CD4-positive, alpha-beta T cell treated with Interleukin-4 for 4 hours (primary cell): ENCODE measurements around the gene CRACR2A.

Experiments
- DNase-seq: peaks from one replicate; pipeline ENCODE4 v3.0.0-alpha.2; 2020

Gene CRACR2A

DNA sequence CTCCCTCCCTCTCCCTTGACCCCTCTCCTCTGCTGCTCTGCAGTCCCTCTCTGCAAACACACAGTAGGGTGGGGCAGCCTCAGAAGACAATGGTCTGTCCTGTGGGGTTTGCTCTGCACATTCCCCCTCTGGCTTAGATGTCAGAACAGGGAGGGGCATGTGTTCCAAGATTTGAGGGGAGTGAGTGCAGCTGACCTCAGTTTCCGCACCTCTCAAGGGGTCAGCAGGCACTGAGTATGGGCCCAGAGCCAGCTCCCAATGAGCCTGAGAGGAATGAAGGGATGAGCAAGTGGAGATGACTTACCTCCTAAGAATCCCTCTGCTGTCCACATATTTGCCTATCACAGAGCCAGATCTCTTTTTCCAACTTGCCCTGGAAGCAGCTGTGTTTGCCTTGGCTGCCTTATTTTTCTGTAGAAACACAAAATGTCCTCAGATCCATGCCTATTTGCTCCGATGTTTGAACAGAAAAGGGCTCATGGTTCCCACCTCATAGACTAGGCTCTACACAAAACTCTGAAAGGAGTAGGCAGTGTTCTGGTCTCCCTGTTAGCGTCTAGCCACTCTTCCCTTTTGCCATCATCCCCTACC, 111.4 kb downstream of the CRACR2A start:
- no peak for DNase-seq

DNA sequence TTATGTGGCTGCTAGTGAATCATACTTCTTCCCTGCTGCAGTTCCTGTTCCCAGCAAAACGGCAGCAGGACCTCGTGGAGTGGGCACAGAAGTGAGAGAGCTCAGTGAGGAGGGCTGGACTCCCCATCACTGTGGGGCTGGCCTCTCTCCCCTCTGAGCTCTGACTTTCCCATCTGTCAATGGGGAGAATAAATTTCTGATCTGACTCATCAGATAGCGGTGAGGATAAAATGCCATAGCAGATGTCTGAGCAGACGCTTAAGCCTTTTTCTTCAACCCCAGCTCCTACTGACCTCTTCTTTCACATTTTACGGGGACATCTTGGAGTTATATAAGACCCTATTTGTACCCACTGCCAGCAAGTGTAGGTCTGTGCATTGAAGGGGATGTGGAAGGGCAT, 116.6 kb downstream of the CRACR2A start:
- no peak for DNase-seq

- DNase-seq: no peak
These were observed 118.6 kb downstream of the CRACR2A start for GRCh38 chr12:3634348-3634747.

- no peak for DNase-seq
These were observed 119.5 kb downstream of the CRACR2A start for GRCh38 chr12:3633396-3633795.

DNA sequence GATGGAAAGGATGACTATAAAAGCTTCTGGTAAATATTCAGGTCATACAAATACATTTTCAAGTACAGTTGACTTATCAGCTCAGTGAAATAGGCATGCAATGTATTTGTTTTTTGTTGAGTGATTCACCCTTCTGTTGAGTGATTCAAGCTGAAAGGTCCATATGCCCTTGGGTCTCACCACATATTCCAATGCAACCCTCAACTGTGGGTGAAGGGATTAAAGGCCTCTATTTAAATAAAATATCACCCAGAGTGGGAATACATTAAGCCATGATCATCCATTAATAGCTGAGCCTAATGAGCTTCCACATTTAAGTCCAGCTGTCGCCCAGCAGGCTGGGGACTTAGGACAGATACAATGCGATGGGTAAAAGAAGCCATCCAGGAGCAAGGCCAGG, 120.2 kb downstream of the CRACR2A start:
- DNase-seq: no peak

- DNase-seq: no peak
These were observed 120.7 kb downstream of the CRACR2A start for GRCh38 chr12:3632256-3632655.

- no peak for DNase-seq
These were observed 121.2 kb downstream of the CRACR2A start for GRCh38 chr12:3631759-3632158.

DNA sequence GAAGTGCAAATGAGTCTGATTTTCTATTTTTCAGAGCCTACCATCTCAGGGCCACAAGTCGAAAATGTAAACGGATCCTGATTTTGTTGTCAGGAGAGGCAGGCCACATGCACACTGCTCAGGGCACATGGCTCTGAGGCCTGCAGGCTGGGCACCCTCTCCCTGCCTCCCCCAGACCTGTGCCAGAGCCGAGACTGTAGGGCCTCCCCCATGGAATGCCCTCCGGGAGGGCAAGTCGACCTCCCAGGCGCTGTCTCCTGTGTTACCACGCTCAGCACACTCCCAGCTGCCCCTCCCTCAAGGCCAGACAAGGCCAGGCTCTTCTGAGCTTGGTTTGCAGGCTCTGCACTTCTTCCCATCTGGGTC, 121.7 kb downstream of the CRACR2A start:
- no peak for DNase-seq

- no peak for DNase-seq
These were observed 122.2 kb downstream of the CRACR2A start for GRCh38 chr12:3630621-3631271.

DNA sequence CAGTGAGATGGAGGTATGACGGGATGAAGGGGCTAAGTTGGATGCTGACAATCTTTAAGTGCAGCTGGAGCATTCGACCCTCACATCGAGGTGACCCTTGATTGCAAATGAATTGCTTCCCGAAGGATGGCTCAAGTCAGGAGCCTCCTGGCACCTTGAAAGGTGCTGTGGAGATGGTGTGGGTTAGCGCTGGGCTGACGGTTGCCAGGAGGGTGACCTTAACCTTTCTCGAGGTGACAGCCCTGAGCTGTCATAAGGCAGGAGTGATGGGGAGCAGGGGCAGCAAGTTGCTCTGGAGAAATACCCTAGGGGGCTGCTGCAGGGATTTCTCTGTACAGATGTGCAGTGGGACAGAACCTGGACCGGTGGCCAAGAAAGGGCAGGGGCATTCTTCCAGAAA, 122.8 kb downstream of the CRACR2A start:
- DNase-seq: no peak

DNA sequence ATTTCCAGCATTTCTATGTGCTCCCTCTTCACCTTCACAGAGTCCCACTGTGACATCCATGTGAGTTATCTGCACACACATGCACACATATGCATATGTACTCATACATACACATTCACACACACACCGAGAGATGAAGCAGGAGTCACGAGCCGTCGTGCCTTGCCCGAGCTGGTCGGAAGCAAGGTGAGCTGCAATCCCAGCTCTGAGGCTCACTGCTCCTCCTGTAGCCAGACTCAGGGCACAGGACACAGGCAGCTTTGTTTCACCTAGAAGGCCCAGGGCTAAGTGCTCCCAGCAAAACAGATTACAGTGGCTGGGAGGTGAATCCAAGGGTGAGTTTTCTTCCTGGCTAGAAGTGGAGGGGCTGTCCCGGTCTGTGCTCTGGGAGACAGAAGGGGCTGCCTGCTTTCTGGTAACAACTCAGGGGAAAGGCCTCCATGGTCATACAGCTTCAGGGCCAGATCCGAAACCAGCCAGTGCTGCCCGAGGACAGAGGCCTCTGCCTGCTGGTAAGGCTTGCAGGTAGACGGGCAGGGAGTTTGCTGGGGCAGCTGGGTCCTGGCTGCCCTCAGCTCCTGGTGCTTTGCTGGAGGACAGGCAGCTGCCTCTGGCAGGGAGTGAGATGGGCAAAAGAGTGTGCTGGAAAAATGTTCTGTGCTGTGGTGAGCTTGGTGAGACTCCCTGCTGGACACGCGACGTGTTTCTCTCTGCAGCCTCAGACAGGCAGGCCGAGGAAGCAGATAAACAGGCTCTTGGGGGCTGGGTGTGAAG, 123.7 kb downstream of the CRACR2A start:
- no peak for DNase-seq

- no peak for DNase-seq
These were observed 124.3 kb downstream of the CRACR2A start for GRCh38 chr12:3628629-3629028.

- DNase-seq: no peak
These were observed 125.6 kb downstream of the CRACR2A start for GRCh38 chr12:3627336-3627735.

GRCh38 chr12:3624273-3624672, 128.6 kb downstream of the CRACR2A start:
- DNase-seq: no peak

DNA sequence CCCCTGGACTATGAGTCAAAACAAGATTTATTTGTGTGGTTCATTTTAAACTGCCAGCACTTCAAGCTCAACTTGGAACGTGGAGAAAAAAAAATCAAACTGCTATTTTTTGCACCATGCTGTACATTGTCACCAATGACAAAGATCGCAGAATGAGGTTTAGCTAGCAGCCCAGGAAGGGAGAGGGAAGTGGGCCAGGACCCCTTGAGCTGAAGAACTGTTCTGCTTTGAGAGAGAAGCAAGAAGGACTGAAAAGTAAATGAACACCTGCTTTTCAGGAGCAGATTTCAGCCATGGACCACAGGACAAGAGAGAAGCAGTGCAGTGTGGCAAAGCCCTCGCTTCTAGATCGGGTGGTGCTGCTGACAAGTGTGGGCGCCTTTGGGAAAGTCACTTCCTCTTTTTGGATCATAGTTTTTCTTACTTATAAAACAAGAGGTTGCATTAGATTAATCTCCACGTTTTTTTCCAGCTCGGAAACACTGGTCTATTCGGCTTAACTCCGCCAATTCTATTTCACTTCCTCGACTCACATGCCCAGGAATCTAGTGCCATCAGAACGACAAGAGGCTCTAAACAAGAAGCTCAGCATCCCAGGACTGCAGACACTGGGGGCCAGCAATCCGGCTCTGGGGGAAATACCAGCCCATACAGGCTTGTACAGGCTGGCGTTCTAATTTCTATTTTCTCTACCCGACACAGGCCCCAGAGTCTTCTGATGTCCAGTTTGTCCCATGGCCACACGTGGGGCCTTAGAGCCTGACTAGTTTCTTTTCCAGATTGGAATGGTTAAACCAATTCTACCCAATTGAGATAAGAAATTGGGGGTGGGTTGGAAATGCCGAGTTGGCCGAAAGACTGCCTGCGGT, 129.9 kb downstream of the CRACR2A start:
- no peak for DNase-seq

- DNase-seq: no peak
These were observed 130.7 kb downstream of the CRACR2A start for GRCh38 chr12:3622021-3622821.

DNA sequence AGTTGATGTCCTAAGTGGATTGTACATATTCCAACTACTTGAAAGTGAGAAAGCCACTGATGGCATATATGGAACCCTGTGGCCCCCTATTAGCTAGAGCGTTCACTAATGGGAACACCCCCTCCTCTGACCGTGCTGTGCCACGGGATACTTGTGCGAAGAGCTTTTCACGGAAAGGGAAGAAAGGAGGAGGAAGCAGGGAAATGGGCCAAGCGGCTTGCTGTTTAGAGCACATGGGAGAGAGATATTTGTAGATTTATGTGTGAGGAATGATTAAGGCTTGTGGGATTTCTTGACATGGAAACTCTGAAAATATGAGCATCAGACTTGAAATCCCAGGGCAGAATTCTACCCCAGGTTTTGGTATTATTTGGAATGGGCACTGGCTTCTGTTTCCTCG, 132.1 kb downstream of the CRACR2A start:
- no peak for DNase-seq

- DNase-seq: no peak
These were observed 135.3 kb downstream of the CRACR2A start for GRCh38 chr12:3617565-3617964.

DNA sequence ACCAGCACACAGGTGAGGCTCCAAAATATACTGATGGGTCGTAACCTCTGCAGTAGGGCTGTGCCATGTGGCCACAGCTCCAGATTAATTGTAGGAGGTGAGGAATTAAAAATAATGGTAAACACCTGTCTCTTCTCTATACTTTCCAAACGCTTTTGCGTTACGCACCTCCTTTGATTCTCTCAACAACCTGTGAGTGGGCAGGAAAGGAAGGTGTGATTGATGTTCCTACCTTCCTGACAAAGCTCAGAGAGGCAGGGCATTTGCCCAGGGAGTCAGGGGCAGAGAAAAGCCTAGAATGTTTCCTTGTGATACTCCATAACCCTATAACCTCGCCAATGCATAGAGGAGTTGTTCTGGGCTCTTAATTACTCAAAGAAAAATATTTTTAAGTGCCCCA, 137.0 kb downstream of the CRACR2A start:
- no peak for DNase-seq

- no peak for DNase-seq
These were observed 138.0 kb downstream of the CRACR2A start for GRCh38 chr12:3614806-3615466.

DNA sequence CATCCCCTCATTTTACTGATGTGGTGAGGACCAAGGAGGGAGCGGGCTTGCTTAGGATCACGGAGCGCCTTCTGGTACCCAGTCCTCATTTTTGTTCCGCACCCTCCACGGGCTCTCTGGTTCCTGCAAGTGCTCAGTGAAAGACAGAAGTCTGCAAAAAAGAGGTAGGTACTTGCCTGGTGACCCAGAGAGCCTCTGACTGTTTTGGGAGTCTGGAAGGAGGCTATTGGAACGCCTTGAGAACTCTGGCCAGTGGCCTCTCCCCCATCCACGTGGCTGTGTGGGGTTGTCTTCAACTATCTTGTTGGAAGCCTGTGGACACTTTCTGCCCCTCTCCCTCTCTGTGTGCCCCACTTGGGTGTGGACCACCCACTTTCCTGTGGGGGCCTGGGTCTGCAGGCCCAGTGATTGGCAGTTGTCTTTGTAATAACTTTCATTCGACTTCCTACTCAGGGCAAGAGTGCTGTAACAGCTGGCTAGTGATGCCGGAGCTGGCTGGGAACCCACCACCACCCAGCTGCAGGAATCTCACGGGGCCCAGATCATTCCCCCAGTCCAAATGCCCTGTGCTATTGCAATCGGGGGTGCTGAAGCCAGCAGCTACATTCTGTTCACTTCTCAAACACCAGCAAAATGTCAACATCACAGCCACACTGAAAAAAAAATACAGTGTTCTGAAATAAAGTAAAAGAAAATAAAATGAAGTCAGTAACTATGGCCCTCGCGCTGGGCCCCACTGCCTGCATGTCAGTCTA, 139.1 kb downstream of the CRACR2A start:
- no peak for DNase-seq
